ENCODE results near the gene ZNF580.

The ZNF580 gene

DNA sequence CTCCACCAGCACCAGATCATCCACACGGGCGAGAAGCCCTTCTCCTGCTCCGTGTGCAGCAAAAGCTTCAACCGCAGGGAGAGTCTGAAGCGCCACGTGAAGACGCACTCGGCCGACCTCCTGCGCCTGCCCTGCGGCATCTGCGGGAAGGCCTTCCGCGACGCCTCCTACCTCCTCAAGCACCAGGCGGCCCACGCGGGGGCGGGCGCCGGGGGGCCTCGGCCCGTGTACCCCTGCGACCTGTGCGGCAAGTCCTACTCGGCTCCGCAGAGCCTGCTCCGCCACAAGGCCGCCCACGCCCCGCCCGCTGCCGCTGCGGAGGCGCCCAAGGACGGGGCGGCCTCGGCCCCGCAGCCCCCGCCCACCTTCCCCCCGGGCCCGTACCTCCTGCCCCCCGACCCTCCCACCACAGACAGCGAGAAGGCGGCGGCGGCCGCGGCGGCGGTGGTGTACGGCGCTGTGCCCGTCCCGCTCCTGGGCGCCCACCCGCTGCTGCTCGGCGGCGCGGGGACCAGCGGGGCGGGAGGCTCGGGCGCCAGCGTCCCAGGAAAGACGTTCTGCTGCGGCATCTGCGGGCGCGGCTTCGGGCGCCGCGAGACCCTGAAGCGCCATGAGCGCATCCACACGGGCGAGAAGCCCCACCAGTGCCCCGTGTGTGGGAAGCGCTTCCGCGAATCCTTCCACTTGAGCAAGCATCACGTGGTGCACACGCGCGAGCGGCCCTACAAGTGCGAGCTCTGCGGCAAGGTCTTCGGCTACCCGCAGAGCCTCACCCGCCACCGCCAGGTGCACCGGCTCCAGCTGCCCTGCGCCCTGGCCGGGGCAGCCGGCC, 25.9 kb upstream of the ZNF580 start:
- DNase-seq (ENCODE audit: low spot score) = no peak
- TF ChIP-seq, protein P1, sequence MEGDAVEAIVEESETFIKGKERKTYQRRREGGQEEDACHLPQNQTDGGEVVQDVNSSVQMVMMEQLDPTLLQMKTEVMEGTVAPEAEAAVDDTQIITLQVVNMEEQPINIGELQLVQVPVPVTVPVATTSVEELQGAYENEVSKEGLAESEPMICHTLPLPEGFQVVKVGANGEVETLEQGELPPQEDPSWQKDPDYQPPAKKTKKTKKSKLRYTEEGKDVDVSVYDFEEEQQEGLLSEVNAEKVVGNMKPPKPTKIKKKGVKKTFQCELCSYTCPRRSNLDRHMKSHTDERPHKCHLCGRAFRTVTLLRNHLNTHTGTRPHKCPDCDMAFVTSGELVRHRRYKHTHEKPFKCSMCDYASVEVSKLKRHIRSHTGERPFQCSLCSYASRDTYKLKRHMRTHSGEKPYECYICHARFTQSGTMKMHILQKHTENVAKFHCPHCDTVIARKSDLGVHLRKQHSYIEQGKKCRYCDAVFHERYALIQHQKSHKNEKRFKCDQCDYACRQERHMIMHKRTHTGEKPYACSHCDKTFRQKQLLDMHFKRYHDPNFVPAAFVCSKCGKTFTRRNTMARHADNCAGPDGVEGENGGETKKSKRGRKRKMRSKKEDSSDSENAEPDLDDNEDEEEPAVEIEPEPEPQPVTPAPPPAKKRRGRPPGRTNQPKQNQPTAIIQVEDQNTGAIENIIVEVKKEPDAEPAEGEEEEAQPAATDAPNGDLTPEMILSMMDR (IDR thresholded peaks at IDR 0.05; ENCODE audit: extremely low read depth, missing control alignments) = no peak

DNA sequence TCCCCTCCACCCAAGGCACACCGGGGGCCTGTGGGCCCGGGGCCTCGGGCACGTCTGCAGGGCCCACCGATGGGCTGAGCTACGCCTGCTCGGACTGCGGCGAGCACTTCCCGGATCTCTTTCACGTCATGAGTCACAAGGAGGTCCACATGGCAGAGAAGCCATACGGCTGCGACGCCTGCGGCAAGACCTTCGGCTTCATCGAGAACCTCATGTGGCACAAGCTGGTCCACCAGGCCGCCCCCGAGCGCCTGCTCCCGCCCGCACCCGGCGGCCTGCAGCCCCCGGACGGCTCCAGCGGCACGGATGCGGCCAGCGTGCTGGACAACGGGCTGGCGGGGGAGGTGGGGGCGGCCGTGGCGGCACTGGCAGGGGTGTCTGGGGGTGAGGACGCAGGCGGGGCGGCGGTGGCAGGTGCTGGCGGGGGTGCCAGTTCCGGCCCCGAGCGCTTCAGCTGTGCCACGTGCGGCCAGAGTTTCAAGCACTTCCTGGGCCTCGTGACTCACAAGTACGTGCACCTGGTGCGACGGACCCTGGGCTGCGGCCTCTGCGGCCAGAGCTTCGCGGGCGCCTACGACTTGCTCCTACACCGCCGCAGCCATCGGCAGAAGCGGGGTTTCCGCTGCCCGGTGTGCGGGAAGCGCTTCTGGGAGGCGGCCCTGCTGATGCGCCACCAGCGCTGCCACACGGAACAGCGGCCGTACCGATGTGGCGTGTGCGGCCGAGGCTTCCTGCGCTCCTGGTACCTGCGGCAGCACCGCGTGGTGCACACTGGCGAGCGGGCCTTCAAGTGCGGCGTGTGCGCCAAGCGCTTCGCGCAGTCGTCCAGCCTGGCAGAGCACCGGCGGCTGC, 25.0 kb upstream of the ZNF580 start:
- TF ChIP-seq, protein P1 (IDR thresholded peaks at IDR 0.05; ENCODE audit: extremely low read depth, missing control alignments) = no peak
- DNase-seq (ENCODE audit: low spot score) = no peak

DNA sequence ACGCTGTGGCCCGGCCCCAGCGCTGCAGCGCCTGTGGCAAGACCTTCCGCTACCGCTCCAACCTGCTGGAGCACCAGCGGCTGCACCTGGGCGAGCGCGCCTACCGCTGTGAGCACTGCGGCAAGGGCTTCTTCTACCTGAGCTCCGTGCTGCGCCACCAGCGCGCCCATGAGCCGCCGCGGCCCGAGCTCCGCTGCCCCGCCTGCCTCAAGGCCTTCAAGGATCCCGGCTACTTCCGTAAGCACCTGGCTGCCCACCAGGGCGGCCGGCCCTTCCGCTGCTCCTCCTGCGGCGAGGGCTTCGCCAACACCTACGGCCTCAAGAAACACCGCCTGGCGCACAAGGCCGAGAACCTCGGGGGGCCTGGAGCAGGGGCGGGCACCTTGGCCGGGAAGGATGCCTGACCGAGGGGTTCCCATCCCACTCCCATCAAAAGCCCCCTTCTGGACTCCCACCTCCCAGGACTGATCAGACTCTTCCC, 24.4 kb upstream of the ZNF580 start:
- DNase-seq (ENCODE audit: low spot score) = no peak
- TF ChIP-seq, protein P1 (IDR thresholded peaks at IDR 0.05; ENCODE audit: extremely low read depth, missing control alignments) = no peak

DNA sequence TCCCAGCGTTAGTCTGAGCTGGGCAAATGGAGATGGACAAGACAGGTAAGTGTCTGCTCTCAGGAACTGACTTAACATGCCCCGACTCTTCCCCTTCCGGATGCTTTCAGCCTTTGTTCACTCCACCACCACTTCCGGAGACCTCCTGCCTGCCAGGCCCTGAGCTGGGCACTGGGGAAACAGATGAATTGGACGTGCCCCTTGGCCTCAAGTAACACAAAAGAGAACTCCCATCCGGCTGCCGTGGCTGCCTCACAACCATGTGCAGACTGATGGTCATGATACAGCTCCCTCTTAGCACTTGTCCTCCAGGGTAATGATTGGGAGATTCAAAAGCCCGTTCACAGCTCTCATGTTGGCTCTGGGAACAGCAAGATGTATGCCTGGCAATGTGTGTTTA, 23.4 kb upstream of the ZNF580 start:
- no peak for DNase-seq (ENCODE audit: low spot score)

DNA sequence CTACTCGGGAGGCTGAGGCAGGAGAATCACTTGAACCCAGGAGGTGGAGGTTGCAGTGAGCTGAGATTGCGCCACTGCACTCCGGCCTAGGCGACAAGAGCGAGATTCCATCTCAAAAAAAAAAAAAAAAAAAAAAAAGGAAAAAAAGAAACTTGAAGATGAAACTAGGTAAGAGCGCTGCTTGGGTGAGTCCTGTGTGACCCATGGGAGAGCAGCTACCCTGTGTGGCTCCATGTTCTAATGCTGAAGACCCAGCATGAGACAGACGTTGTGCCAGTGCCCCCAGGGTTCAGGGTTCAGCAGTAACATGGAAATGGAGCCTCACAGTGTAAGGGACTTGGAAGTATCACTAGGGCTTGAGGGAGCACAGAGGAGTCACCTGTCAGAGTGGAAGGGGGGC, 22.4 kb upstream of the ZNF580 start:
- TF ChIP-seq, protein P1 (IDR thresholded peaks at IDR 0.05; ENCODE audit: extremely low read depth, missing control alignments) = no peak

More for the DNA sequence above, 23.4 kb upstream of the ZNF580 start:
- TF ChIP-seq, protein P1 (IDR thresholded peaks at IDR 0.05; ENCODE audit: extremely low read depth, missing control alignments) = no peak

DNA sequence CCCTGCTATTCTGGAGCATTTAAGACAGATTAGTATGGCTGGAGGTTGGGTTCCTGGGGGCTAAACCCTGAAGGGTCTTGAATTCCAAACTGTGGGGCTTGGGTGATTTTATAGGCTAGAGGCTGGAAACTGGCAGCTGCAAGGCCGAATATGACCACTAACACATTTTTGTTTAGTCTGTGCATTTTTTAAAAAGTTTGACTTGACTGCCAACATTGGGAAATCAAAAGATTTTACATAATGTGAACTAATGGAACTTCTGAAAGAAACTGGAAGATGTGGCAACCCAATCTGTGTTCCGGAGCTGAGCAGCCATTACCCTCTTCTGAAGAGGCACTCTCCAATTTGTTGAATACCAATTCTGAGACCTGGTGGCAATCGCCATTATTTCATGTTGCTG, 21.5 kb upstream of the ZNF580 start:
- no peak for DNase-seq (ENCODE audit: low spot score)
- TF ChIP-seq, protein P1 (IDR thresholded peaks at IDR 0.05; ENCODE audit: extremely low read depth, missing control alignments) = no peak

More for the DNA sequence above, 22.4 kb upstream of the ZNF580 start:
- no peak for DNase-seq (ENCODE audit: low spot score)
